Stimulated activated naive B cell treated with anti-CD40 and anti-IgM and Interleukin-4, amounts not matched to agents 10 μg/mL and 1 μg/mL and 100 μg/mL, for 72 hours (primary cell): ENCODE data around the gene TECTA.
"Not testable (repeated sequence)": the region's sequence is repeated elsewhere in the genome, so short reads cannot be mapped to it uniquely, and the experiment has no call there.

Source experiments
- ATAC-seq, 2 donors: fragments of 150-1000 bp; cut with Tn5 transposase; replicated peaks; 2 replicates each; pipeline ENCODE4 v1.10.0; 2021; ENCODE audit warnings: moderate library complexity in 1 of 2
- DNase-seq: peaks from one replicate; pipeline ENCODE4 v3.0.0; 2021
- H3K27ac Mint-ChIP-seq: one replicate; pipeline ENCODE4 v1.8.0; 2022; ENCODE audit warnings: mild to moderate bottlenecking, mixed read lengths
- H3K27me3 Mint-ChIP-seq, 2 donors: one replicate each; pipeline ENCODE4 v1.8.0; 2022; ENCODE audit warnings: mixed read lengths in 2 of 2
- H3K36me3 Mint-ChIP-seq, 2 donors: one replicate each; pipeline ENCODE4 v1.8.0; 2022; ENCODE audit warnings: mixed read lengths in 2 of 2, mild to moderate bottlenecking in 1 of 2
- H3K4me1 Mint-ChIP-seq, 2 donors: one replicate each; pipeline ENCODE4 v1.8.0; 2022; ENCODE audit warnings: mixed read lengths in 2 of 2, mild to moderate bottlenecking in 1 of 2
- H3K4me3 Mint-ChIP-seq, 2 donors: one replicate each; pipeline ENCODE4 v1.8.0; 2022; ENCODE audit warnings: mild to moderate bottlenecking in 2 of 2, mixed read lengths in 2 of 2, moderate library complexity in 1 of 2
- H3K9me3 Mint-ChIP-seq, 2 donors: one replicate each; pipeline ENCODE4 v1.8.0; 2022; ENCODE audit warnings: mixed read lengths in 2 of 2, mild to moderate bottlenecking in 1 of 2

TECTA gene

GRCh38 chr11:121152764-121153163, 51.7 kb downstream of the TECTA start:
- Mint-ChIP-seq H3K27ac (no peak overlapping the region), H3K4me3 (no peak overlapping the region), H3K27me3 (peaks cover 0 to 12% of the 10 kb centered on the region in 2 donors), H3K4me1 (no peaks in the 10 kb centered on the region), H3K9me3 (no peaks in the 10 kb centered on the region), H3K36me3 (peaks cover 0 to 2% of the 10 kb centered on the region in 2 donors)
- DNase-seq (no peak), ATAC-seq (no peak)

DNA sequence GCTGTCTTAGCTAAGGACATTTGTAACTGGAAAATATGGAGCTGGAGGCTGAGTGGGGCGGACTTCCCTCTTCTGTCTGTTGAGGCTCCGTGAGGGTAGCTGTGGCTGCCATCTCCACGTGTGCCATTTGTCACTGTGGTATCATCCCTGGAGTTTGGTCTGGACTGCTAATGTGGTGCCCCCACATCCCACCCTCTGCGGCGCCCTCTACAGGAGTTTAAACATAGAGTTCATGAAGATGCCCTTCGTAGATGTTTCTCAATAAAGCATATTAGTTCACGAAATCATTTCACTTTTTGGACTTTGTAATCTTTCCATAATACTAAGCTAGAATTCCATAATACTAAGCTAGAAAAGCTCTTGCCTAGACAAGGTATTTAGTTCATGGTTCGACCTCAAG, 52.4 kb downstream of the TECTA start:
- Mint-ChIP-seq H3K4me3 (no peak overlapping the region), H3K27ac (no peak overlapping the region), H3K36me3 (peaks cover 0 to 2% of the 10 kb centered on the region in 2 donors), H3K9me3 (no peaks in the 10 kb centered on the region), H3K4me1 (no peaks in the 10 kb centered on the region), H3K27me3 (peaks cover 0 to 16% of the 10 kb centered on the region in 2 donors)
- ATAC-seq (no peak), DNase-seq (no peak)

DNA sequence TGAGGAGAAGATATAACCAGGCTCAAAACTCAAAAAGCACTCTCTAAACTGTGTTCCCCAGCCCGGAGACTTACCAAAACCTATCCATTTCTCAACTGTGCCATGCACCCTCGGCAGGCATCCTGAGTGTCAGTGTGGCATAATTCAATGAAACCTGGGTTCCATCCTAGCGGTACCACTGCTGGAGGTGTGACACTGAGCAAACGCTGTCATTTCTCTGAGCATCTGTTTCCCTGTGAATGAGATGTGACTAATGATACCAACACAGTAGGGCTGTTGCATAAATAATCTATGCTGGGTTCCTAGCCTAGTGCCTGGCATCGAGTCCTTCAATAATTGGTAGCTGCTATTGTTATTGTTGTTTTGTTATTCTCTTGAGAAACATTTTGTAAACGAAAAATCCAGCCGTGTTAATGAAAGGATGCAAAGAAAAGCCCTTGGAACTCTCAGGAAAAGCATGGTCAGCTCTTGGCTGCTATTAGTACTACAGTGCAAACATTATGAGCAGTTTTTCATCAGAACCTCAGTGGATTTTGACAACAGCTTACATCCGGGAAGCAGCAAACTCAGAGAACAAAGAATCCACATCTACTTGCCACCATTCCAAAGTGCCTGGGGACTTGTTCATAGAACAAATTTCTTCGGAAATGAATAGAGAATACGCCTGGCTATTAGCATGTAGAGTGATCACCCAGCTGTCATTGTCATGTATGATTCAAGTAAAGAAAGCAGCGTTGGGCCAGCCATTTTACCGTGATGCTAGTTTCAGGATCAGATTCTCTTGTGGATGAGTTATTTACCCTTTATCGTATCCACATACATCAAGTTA, 53.7 kb downstream of the TECTA start:
- peaks cover 0 to 16% of the 10 kb centered on the region in 2 donors for H3K27me3 Mint-ChIP-seq
- no peaks in the 10 kb centered on the region for H3K4me1 Mint-ChIP-seq
- ATAC-seq (no peak), DNase-seq (no peak)
- H3K36me3 Mint-ChIP-seq = peaks cover 0 to 2% of the 10 kb centered on the region in 2 donors
- H3K9me3 Mint-ChIP-seq = no peaks in the 10 kb centered on the region
- H3K27ac Mint-ChIP-seq = no peak overlapping the region
- H3K4me3 Mint-ChIP-seq = no peak overlapping the region

DNA sequence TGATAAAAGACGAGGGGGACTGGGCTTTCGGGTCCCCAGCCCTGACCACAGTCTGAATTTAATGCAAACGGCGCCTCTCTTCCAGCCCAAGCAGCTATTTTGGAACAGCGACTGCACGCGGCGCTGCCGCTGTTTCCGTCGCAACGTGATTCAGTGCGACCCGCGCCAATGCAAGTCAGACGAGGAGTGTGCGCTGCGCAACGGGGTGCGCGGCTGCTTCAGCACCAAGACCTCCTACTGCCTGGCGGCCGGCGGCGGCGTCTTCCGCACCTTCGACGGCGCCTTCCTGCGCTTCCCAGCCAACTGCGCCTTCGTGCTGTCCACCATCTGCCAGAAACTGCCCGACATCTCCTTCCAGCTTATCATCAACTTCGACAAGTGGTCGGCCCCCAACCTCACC, 56.7 kb downstream of the TECTA start:
- no peak for ATAC-seq
- H3K9me3 Mint-ChIP-seq = no peaks in the 10 kb centered on the region
- DNase-seq = no peak
- H3K4me3 Mint-ChIP-seq = no peak overlapping the region
- H3K27me3 Mint-ChIP-seq = peaks cover 0 to 16% of the 10 kb centered on the region in 2 donors
- no peaks in the 10 kb centered on the region for H3K36me3 Mint-ChIP-seq
- H3K27ac Mint-ChIP-seq = no peak overlapping the region
- H3K4me1 Mint-ChIP-seq = no peaks in the 10 kb centered on the region

DNA sequence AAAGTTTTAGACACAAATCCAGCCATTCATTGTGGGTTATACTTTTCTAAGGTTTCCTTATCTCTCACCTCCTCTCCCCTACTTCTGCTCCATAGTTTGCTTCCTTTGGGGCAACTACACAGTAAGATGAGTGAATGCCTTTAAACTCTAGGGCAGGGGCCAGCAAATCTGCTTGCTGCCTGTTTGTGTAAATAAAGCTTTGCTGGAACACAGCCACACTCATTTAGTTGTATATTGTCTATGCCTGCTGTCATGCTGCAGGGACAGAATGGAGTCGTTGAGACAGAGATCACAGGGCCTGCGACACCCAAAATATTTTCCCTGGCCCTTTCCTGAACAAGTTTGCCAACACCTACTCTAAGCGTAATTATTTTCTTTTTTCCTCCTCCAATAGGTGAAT, 58.7 kb downstream of the TECTA start:
- DNase-seq (no peak), ATAC-seq (no peak)
- Mint-ChIP-seq H3K36me3 (no peaks in the 10 kb centered on the region), H3K9me3 (no peaks in the 10 kb centered on the region), H3K27ac (no peak overlapping the region), H3K4me1 (no peaks in the 10 kb centered on the region), H3K4me3 (no peak overlapping the region), H3K27me3 (peaks cover 0 to 16% of the 10 kb centered on the region in 2 donors)

DNA sequence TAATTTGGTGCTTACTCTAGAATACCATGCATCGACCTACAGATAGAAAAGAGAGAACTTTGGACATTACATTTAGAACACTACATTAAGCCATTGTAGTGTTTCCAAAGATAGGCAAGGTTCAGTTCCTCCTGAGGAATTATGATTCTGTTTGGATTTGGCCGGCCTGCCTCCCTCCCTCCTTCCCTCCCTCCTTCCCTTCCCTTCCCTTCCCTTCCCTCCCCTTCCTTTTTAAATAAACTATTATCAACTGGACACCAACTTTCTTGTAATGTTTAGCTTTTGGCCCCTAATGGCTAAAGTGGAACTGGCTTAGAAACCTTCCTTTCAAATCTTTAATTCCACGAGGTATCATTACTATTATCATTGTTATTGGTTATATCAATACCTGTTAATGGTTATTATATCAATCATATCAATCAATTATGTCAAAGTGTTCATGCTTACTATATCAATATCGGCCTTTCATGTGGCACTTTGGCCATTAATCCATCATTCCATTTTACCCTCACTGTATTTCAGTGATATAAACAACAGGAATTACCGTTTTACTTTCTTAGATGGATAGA, 60.4 kb downstream of the TECTA start:
- no peak for ATAC-seq
- Mint-ChIP-seq H3K27ac (no peak overlapping the region), H3K36me3 (no peaks in the 10 kb centered on the region)

GRCh38 chr11:121163658-121164308, 62.7 kb downstream of the TECTA start:
- no peak for DNase-seq
- Mint-ChIP-seq H3K27ac (no peak overlapping the region), H3K27me3 (peaks cover 5 to 16% of the 10 kb centered on the region in 2 donors), H3K36me3 (no peaks in the 10 kb centered on the region), H3K4me1 (no peaks in the 10 kb centered on the region), H3K9me3 (no peaks in the 10 kb centered on the region), H3K4me3 (no peak overlapping the region)
- ATAC-seq = no peak

More for the DNA sequence above, 60.4 kb downstream of the TECTA start:
- Mint-ChIP-seq H3K4me1 (no peaks in the 10 kb centered on the region), H3K4me3 (no peak overlapping the region), H3K27me3 (peaks cover under 1 to 29% of the 10 kb centered on the region in 2 donors), H3K9me3 (no peaks in the 10 kb centered on the region)
- no peak for DNase-seq

DNA sequence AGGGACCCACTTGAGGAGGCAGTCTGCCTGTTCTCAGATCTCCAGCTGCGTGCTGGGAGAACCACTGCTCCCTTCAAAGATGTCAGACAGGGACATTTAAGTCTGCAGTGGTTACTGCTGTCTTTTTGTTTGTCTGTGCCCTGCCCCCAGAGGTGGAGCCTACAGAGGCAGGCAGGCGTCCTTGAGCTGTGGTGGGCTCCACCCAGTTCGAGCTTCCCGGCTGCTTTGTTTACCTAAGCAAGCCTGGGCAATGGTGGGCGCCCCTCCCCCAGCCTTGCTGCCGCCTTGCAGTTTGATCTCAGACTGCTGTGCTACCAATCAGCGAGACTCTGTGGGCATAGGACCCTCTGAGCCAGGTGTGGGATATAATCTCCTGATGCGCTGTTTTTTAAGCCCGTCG, 76.6 kb downstream of the TECTA start:
- DNase-seq, ATAC-seq, H3K4me3 Mint-ChIP-seq, H3K4me1 Mint-ChIP-seq, H3K27ac Mint-ChIP-seq: not testable (repeated sequence)
- peaks cover 24 to 28% of the 10 kb centered on the region in 2 donors for H3K9me3 Mint-ChIP-seq
- peaks cover 11 to 24% of the 10 kb centered on the region in 2 donors for H3K36me3 Mint-ChIP-seq
- peaks cover 12 to 22% of the 10 kb centered on the region in 2 donors for H3K27me3 Mint-ChIP-seq

- no peaks in the 10 kb centered on the region for H3K4me1 Mint-ChIP-seq
- H3K9me3 Mint-ChIP-seq = peaks cover 24 to 28% of the 10 kb centered on the region in 2 donors
- no peak overlapping the region for H3K4me3 Mint-ChIP-seq
- ATAC-seq (no peak), DNase-seq (no peak)
- peaks cover 11 to 24% of the 10 kb centered on the region in 2 donors for H3K36me3 Mint-ChIP-seq
- H3K27ac Mint-ChIP-seq = no peak overlapping the region
- peaks cover 18 to 25% of the 10 kb centered on the region in 2 donors for H3K27me3 Mint-ChIP-seq
These were observed 78.3 kb downstream of the TECTA start for GRCh38 chr11:121179306-121179705.

DNA sequence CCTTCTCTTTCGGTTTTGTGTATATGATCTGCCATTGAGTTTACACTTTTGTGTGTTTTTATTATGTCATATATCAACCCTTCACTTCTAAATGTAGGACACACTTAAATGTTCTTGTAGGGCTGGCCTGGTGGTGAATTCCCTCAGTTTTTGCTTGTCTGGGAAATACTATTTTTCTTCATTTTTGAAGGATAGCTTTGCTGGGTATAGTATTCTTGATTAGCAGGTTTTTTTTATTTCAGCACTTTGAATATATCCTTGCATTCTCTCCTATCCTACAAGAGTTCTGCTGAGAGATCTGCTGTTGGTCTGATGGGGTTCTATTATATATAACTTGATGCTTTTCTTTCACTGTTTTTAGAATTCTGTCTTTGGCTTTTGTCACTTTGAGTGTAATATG, 79.1 kb downstream of the TECTA start:
- H3K9me3 Mint-ChIP-seq = peaks cover 23 to 27% of the 10 kb centered on the region in 2 donors
- DNase-seq (no peak), ATAC-seq (no peak)
- H3K4me1 Mint-ChIP-seq = no peaks in the 10 kb centered on the region
- H3K27me3 Mint-ChIP-seq = peaks cover 19 to 20% of the 10 kb centered on the region in 2 donors
- H3K36me3 Mint-ChIP-seq = peaks cover 11 to 19% of the 10 kb centered on the region in 2 donors
- no peak overlapping the region for H3K4me3 Mint-ChIP-seq
- H3K27ac Mint-ChIP-seq = no peak overlapping the region

DNA sequence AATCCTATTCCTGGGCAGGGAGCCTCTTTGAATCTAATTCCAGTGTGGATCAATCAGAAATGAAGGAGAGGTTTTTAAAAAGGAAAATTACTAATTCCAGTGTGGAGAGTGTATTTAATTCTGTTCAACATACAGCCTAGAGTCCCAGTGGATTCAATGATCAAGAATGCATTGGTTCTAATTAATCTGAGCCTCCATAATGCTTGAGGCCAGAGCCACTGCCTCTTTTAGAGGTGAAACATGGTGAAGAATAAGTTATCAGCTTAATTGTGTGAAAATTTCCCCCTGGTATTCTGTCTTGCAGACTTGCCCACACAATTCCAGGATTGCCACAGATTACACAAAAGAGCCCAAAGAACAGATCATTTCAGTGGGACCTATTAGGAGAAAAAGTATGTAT, 87.7 kb downstream of the TECTA start:
- Mint-ChIP-seq H3K4me3 (no peak overlapping the region), H3K27ac (no peak overlapping the region), H3K9me3 (no peaks in the 10 kb centered on the region), H3K27me3 (peaks cover 24 to 32% of the 10 kb centered on the region in 2 donors), H3K36me3 (peaks cover 0 to 9% of the 10 kb centered on the region in 2 donors), H3K4me1 (no peaks in the 10 kb centered on the region)
- ATAC-seq (no peak), DNase-seq (no peak)

DNA sequence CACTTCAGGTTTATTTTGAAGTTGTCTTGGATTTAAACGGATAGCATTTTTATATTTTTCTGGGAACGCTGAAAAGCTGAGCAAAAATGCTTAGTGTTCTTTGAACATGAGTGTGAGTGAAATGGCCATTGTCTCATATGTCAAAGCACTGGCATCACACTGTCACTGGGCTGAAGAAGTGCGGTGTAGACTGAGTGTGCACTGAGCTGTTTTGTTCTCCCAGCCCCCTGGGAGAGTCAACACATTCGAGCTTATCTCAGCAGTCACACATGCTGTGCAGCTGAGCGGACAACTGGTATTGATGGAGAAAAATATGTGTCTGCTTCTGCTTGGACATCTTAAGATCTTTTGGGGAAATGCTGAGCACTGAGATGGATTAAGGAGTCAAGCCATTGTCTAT, 90.8 kb downstream of the TECTA start:
- ATAC-seq (no peak), DNase-seq (no peak)
- Mint-ChIP-seq H3K27ac (no peak overlapping the region), H3K36me3 (peaks cover 0 to 9% of the 10 kb centered on the region in 2 donors), H3K9me3 (no peaks in the 10 kb centered on the region), H3K4me1 (peaks cover 4 to 9% of the 10 kb centered on the region in 2 donors), H3K27me3 (peaks cover 31 to 46% of the 10 kb centered on the region in 2 donors), H3K4me3 (no peak overlapping the region)

GRCh38 chr11:121194731-121195596, 93.9 kb downstream of the TECTA start:
- Mint-ChIP-seq H3K4me1 (peaks cover 4 to 9% of the 10 kb centered on the region in 2 donors), H3K36me3 (no peaks in the 10 kb centered on the region), H3K4me3 (peak overlapping the region; percentile 3 to 11), H3K9me3 (no peaks in the 10 kb centered on the region), H3K27ac (no peak overlapping the region), H3K27me3 (peaks cover 22 to 34% of the 10 kb centered on the region in 2 donors)
- DNase-seq = peak; percentile 37
- peak; percentile 89 to 92 for ATAC-seq

DNA sequence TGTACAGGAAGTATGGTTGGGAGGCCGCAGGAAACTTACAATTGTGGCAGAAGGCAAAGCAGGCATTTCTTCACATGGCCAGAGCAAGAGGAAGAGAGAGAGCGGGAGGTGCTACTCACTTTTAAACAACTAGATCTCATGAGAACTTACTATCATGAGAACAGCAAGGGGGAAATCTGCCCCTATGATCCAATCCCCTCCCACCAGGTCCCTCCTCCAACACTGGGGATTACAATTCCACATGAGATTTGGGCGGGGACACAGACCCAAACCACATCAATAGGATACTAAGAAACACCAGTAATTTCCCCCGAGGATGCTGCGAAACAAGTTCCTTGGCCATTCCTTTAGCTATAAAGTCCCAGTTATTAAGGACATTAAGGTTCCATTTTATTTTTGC, 97.4 kb downstream of the TECTA start:
- Mint-ChIP-seq H3K4me1 (peaks cover 4 to 9% of the 10 kb centered on the region in 2 donors), H3K9me3 (no peaks in the 10 kb centered on the region), H3K36me3 (no peaks in the 10 kb centered on the region), H3K4me3 (no peak overlapping the region), H3K27ac (no peak overlapping the region), H3K27me3 (peaks cover 23 to 31% of the 10 kb centered on the region in 2 donors)
- no peak for DNase-seq
- no peak for ATAC-seq
